Stimulated activated CD4-positive, alpha-beta T cell treated with anti-CD3 and anti-CD28 coated beads, Interleukin-4, amount 100 ng/mL, for 48 hours (primary cell): ENCODE measurements around the gene DES.

Experiments
- DNase-seq, 2 donors: peaks; one replicate each; pipeline ENCODE4 v3.0.0-alpha.2; 2020; ENCODE audit warnings: low read depth in 2 of 2

DES gene

DNA sequence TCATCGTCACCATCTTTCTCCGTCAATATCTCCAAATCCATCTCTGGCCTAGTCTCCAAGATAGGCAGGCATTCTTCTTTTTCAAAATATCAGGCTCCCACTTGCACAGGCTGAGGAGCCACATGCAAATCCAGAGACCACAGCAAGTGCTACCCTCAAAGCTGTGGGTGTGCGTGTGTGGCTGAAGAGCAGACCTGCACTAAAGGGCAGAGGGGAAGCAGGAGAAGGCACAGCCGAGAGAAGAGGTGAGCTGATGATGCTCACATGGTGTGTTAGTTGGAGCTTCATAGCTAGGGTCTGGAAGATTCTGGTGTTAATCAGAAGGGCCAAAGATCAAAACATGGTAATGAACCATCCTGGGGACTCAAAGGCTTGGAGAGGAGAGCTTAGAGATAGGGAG lies 20.3 kb downstream of the DES start:
- no peak for DNase-seq

DNA sequence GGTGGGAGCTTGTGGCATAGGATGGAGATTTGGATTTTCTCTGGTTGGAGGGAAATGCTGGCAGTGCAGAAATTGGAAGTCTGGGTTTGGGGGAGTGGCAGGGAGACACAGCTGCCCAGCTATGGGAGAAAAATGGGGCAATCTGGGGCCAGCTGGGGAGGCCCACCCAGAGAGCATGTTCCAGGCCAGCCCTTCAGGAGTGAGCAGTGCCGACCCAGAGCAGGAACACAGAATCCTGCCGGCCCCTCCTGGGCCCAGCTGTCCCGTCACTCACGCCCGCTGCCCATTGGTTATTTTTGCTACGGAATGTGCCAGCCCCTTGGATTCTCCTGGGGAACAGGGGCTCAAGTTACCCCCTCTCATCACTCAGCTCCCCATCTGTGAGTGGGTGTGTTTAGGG lies 21.3 kb downstream of the DES start:
- DNase-seq, result no peak

DNA sequence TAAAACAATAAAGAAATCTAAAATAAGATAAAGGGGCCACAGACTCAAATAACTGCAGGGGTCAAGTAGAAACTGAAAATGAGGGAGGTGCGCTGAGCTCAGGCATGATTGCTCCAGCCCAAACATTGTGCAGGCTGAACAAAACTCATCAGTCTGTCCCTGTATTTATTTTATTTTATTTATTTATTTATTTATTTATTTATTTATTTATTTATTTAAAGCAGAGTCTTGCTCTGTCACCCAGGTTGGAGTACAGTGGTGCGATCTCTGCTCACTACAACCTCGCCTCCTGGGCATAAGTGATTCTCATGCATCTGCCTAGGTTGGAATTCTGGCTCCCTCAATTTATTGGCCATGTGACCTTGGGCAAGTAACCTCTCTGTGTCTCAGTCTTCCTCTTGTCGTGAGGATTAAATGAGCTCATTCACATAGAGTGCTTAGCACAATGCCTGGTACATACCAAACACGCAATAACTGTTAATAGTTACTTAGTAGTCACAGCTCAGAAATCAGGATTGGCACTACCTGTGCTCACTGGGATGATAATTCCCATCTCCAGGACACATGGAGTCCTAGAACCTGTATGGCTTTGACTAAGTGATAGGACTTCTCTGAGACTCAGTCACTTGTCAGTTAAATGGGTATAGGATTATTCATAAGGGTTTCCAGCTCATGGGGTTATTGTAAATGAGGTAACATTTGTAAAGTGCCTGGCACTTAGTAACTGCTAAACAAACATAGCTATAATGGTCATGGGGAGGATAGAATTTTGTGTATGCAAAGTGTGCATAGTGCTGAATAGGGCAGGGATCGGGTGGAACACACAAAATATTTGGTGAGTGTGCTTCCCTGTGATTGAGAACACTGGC lies 22.4 kb downstream of the DES start:
- DNase-seq, result no peak

DNA sequence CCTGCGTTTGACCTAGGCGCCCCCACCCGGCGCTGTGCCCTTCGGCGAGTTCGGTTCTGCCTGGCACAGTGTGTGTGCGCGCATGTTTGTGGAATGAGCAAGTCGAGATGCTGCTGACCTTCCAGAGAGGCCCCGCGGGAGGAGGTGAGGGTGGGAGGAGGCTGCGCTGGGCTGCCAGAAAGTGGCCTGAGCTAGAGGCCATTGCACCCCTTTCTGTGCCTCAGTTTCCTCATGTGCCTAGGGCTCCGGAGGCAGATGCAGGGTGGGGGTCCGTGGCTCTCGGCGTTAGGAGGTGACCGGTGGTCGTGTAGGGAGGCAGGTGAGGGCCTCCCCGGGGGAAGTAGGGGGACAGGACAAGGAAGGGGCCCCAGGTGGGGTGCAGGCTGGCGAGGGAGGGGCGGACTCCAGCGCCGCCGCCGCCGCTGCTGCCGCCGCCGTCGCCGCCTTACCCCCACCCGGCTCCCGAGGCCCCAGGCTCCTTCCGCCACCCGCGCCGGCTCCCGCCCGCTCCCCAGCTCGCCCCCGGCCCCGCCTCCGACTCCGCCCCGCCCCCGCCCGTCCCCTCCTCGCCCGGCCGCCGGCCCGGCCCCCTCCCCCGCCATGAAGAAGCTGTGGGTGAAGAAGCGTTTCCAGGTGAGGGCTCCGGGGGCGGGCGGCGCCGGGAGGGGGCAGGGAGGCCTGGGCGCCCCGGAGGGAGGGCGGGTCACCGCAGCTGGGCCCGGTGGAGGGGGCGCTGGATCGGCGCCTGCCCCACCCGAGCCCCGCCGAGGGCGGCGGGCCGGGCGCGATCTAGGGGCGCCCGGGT lies 23.5 kb downstream of the DES start:
- peak in 1 of 2 donors; percentile 21 for DNase-seq

DNA sequence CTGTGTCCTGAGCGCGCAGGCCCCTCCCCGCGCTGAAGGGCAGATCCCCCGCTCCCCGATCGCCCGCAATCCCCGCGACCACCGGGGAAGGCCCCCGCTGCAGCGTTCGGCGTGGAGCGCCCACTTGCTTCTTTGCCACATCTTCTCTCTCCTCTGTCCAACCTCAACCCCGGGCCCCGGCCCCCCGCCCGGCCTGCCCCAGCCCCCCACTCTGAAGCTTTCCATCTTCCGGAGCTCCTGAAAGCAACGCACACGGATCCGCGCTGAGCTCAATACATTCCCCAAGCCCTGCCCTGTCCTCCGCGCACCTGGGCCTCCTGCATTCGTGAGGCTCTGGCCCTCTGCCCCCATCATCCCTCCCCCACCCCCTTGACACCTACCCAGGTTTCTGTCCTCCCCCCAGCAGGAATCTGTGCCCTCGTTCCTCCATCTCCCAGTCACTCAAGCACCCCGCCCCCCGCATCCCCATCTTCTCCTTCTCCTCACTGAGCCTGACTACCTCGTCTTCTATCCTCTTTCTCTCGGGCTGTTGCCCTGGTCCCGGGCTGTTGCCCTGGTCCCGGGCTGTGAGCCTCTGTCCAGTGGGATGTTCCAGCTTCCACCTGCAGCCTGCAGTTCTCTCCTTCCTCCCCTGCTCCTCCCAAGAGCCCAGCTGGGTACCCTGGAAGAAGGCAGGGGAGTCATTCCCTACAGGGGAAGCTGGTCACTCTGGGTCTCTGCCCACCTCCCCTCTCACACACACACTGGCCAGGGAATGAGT lies 24.3 kb downstream of the DES start:
- no peak for DNase-seq

DNA sequence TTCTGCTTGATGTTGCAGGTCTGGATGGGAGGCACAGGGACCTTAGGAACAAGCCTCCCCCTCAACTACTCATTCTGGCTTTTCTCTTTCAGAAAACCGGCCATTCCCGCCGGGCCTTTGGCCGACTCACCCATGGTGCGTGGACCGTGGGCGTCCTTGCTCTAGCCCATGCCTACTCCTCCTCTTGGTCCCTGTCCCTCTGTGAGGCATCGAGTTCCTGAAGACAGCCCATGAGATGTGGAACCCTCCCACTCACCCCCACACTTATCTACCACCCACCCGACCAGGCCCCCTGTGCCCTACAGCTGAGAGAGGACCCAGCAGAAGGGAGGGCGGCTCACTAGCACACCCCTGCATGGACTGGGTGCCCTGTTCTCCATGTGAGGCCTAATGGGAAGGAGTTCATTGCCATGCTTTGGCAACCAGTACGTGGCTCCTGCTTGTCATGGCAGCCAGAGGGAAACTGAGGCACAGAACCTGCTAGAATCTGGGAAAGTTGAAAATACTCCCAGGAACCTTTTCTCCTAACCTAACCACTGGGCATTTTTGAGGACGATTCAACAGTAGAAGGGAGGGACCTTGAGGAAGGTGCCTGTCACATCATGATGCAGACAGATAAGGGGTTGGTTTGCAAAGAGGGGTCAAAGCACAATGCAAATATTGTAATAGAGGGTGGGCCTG lies 25.0 kb downstream of the DES start:
- no peak for DNase-seq

DNA sequence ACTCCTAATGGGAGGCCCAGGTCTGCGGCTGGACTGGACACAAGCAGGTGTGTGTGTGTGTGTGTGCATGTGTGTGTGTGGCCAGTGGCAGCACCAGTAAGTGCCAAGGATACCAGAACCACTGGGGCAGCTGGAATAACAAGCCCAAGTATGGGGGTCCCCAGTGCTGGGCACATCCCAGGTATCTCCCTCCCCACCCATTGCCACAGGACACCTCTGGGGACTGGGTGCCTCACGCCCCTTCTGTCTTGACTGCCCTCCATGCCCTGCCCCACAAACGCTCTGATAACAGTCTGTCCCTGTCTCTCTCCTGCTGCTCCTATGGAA lies 25.5 kb downstream of the DES start:
- no peak for DNase-seq

DNA sequence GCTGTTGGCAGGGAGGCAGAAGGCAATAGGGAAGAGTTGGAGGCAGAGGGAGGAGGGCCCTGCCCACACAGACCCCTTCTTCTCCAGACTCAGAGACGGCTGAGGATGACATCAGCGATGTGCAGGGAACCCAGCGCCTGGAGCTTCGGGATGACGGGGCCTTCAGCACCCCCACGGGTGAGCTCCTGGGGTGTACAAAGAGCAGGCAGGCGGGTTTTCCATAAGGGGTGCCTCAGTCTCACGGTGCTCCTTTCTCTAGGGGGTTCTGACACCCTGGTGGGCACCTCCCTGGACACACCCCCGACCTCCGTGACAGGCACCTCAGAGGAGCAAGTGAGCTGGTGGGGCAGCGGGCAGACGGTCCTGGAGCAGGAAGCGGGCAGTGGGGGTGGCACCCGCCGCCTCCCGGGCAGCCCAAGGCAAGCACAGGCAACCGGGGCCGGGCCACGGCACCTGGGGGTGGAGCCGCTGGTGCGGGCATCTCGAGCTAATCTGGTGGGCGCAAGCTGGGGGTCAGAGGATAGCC lies 26.5 kb downstream of the DES start:
- DNase-seq, result no peak

DNA sequence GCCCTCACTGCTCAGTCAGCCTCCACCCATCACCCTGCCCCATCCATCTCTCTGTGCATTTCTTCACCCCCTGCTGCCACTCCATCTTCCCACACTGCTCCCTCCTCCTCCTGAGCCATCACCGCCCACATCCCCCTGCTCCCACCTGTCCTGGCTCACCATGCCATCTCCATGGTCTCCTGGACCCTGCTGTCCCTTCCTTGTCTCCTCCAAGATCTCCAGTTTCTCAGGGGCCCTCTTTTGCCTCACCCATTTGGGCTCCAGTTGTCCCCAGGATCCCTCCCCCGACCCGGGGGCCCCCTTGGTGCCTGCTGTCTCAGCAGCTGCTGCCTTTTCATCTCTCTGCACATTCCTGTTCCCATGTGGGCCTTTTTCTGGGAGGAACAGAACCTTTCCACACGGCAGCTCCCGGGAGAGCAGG lies 27.1 kb downstream of the DES start:
- DNase-seq, result no peak

DNA sequence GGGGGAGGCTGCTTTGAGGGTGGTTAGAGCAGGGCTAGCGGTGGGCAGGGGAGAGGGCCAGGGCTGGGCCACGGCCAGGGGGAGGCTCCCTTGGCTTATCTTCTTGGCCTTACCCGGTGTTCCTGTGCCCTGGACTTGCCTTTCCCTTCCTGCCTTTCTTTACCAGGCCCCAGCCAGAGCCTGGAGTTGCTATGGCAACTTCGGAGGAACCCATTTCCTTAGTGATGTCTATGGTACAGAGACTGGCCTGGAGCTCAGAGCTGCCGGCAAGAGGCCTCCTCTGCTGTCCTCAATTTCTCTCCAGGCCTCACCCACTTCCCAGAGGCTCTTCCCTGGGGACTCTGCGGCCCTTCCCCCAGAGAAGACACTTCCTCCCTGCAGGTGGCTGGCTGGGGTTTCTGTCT lies 27.9 kb downstream of the DES start:
- no peak for DNase-seq

DNA sequence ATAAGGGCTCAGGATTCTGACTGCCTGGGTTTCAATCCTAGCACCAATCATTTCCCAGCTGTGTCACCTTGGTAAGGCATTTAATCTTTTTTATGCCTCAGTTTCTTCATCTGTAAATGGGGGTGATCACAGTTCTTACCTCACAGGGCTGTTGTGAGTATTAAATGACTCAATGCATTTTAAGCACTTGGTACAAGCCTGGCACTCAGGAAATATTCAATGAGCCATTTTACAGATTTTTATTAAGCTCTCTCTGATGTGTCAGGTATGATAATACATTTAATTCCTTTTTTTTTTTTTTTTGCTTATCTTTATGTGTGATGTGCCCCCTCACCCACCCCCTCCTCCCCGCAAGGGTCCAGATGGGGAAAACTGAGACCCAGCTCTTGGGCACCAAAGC lies 28.5 kb downstream of the DES start:
- DNase-seq, result no peak

DNA sequence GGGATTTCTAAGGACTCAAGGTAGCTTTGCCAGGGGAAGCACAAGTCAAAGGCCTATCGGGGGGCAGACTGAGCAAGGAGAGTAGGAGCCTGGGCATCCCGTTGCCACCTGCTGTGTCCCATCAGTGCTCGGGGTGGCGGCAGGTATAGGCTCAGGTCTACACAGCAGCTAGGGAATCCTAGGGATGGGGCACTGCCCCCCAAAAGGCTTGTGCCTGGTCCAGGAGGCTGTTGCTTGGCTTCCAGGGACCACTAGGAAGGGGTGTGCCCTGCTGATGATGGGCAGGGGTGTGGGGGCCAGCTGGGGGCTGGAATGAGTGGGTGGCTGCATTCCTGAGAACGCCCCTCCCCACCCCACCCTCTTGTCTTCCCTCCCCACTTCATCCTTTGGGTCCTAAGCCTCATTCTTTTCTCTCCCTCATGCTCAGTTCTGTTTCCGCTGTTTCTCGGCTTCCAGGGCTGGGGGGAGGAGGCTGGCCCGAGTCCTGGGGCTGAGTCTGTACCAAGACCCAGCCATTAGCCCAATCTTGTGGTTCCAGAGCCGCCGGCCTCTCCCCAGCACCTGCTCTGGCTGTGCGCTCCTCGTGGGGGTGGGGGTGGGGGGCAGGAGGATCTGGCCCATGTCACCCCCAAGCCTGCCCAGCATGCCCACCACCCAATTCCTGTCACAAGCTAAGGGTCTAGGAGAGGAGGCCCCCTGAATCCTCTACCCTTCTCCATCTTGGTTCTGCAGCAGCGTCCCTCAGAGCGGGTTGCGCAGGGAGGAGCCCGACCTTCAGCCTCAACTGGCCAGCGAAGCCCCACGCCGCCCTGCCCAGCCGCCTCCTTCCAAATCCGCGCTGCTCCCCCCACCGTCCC lies 29.3 kb downstream of the DES start:
- DNase-seq, result no peak

DNA sequence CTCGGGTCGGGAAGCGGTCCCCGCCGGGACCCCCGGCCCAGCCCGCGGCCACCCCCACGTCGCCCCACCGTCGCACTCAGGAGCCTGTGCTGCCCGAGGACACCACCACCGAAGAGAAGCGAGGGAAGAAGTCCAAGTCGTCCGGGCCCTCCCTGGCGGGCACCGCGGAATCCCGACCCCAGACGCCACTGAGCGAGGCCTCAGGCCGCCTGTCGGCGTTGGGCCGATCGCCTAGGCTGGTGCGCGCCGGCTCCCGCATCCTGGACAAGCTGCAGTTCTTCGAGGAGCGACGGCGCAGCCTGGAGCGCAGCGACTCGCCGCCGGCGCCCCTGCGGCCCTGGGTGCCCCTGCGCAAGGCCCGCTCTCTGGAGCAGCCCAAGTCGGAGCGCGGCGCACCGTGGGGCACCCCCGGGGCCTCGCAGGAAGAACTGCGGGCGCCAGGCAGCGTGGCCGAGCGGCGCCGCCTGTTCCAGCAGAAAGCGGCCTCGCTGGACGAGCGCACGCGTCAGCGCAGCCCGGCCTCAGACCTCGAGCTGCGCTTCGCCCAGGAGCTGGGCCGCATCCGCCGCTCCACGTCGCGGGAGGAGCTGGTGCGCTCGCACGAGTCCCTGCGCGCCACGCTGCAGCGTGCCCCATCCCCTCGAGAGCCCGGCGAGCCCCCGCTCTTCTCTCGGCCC lies 30.1 kb downstream of the DES start:
- no peak for DNase-seq

DNA sequence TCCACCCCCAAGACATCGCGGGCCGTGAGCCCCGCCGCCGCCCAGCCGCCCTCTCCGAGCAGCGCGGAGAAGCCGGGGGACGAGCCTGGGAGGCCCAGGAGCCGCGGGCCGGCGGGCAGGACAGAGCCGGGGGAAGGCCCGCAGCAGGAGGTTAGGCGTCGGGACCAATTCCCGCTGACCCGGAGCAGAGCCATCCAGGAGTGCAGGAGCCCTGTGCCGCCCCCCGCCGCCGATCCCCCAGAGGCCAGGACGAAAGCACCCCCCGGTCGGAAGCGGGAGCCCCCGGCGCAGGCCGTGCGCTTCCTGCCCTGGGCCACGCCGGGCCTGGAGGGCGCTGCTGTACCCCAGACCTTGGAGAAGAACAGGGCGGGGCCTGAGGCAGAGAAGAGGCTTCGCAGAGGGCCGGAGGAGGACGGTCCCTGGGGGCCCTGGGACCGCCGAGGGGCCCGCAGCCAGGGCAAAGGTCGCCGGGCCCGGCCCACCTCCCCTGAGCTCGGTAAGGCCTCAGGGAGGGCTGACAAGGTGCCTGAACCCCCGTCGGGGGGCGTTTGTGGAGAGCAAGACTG lies 30.7 kb downstream of the DES start:
- no peak for DNase-seq

DNA sequence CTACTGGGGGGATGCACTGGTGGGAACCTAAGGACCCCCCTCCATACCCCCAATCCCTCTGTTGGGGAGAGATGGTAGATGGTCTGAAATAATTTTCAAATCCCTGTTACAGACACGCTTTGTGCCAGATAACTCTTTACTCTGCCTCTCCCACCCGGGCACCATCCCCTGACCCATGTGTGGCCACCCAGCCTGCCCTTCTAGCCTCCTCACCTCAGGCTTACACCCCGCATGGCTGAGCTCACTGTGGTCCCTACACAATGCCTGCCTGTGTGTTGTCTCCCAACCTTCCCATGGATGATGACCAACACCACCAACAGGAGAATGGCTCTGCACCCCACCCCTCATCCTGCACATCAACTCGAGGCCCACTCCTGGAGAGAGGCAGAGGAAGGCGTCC lies 31.4 kb downstream of the DES start:
- DNase-seq, result no peak

DNA sequence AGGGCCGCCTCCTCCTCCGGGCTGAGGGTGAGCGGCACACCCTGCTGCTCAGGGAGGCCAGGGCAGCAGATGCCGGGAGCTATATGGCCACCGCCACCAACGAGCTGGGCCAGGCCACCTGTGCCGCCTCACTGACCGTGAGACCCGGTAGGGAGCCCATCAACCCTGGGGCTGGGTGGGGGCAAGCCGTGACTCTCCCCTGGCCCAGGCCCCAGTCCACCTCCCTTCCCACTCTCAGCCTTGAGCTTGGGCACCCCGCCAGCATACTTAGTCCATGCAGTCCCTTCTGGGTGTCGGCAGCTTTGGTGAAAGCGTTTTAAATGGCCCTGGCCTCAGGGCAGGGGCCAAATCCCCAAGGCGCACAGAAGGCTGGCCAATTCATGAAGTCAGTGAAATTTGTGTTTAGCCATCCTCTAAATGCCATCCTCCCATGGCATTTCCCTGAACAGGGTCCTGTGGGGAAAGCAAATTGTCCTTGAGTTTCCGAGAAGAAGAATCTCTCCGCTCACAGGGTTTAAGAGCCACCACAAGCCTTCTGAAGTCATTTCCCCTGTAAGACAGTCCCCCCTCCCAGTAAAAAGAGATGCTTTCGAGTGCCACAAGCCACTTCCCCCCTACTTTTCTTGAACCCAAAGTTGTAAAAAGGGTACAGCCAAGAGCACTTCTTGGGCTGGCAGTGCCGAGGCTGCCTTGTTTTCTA lies 33.6 kb downstream of the DES start:
- DNase-seq, result no peak

DNA sequence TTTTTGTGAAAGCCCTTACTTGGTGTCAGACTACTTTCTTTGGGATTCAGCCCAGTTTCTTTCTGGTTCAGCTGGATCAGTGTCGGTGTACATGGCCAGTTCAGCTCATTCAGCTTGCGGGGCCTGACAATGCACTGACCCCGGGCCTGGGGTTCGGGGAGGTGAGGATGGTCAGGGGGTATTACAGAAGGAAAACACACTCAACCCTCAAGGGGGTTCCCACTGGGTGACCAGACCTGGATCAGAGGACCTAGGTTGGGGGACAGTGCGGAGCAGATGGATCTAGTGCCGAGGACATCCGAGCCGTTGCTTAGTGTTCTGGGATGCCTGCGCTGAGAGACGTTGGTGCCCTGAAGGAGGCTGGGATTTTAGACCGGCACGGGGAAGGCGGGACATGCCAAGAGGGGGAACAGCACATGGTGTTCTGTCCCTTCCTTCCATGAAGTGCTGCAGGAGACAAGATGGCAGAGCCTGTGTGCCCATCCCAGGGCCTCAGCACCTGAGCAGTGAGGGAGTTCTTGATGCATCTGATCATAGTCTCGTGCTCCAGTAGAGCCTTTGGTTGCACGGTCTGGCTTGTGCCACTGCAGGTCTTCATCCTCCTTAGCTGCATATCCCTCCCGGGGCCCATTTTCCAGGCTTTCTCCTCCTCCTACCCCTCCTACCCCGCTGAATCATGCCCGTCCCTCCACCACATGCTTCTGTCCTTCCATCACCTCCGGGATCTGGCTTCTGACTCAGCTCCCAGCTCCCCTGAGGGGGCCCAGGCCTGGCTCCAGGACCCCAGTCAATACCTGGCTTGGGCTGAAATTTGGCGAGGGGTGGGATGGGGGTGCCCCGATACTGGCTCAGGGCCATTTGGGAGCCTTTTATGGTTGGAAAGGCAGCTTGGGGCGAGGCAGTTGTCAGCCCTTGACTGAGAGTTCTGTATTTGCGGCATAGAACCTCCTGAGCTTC lies 34.5 kb downstream of the DES start:
- DNase-seq, result no peak
